Activated CD4-positive, alpha-beta T cell treated with anti-CD3 and anti-CD28 coated beads, Interleukin-2, amount 50 U/mL, for 48 hours (primary cell): ENCODE measurements around the gene RPL7L1.
"Not testable (repeated sequence)": the region's sequence is repeated elsewhere in the genome, so short reads cannot be mapped to it uniquely, and the experiment has no call there.

ENCODE experiments used
- DNase-seq, 2 experiments: peaks; one replicate each; pipeline ENCODE4 v3.0.0-alpha.2; 2020

Gene RPL7L1

GRCh38 chr6:42879372-42880239, at the start of gene RPL7L1:
Gene RPL7L1, plus strand, starts transcription at chr6:42879616. Its CDS starts 295 bp downstream, at chr6:42879911.
- DNase-seq = peak; percentile 76 to 83

- DNase-seq = no peak
Observed at GRCh38 chr6:42831237-42831636, 48.2 kb upstream of the RPL7L1 start.

- no peak for DNase-seq
Observed at GRCh38 chr6:42834056-42834455, 45.4 kb upstream of the RPL7L1 start.

- DNase-seq = no peak
Observed at GRCh38 chr6:42841844-42842584, 37.4 kb upstream of the RPL7L1 start.

GRCh38 chr6:42845327-42845694, 34.1 kb upstream of the RPL7L1 start:
- no peak for DNase-seq

GRCh38 chr6:42846505-42846904, 32.9 kb upstream of the RPL7L1 start:
- no peak for DNase-seq

GRCh38 chr6:42848700-42849099, 30.7 kb upstream of the RPL7L1 start:
- DNase-seq = no peak

- DNase-seq = no peak
Observed at GRCh38 chr6:42851599-42851998, 27.8 kb upstream of the RPL7L1 start.

GRCh38 chr6:42860036-42860435, 19.4 kb upstream of the RPL7L1 start:
- no peak for DNase-seq

- no peak for DNase-seq
Observed at GRCh38 chr6:42860481-42860880, 18.9 kb upstream of the RPL7L1 start.

- DNase-seq = no peak
Observed at GRCh38 chr6:42864602-42865001, 14.8 kb upstream of the RPL7L1 start.

- DNase-seq = no peak
Observed at GRCh38 chr6:42870145-42870936, 9.1 kb upstream of the RPL7L1 start.

GRCh38 chr6:42871711-42872110, 7.7 kb upstream of the RPL7L1 start:
- DNase-seq = no peak

GRCh38 chr6:42873313-42873712, 6.1 kb upstream of the RPL7L1 start:
- DNase-seq = no peak

GRCh38 chr6:42877695-42878094, 1.7 kb upstream of the RPL7L1 start:
- no peak for DNase-seq

- peak in 1 of 2 experiments; percentile 8 for DNase-seq
Observed at GRCh38 chr6:42880240-42880817, 913 bp downstream of the RPL7L1 start.

- not testable (repeated sequence) for DNase-seq
Observed at GRCh38 chr6:42880871-42881270, 1.5 kb downstream of the RPL7L1 start.

- no peak for DNase-seq
Observed at GRCh38 chr6:42885702-42886101, 6.3 kb downstream of the RPL7L1 start.

- DNase-seq = not testable (repeated sequence)
Observed at GRCh38 chr6:42888201-42888600, 8.8 kb downstream of the RPL7L1 start.

GRCh38 chr6:42889815-42890214, 10.4 kb downstream of the RPL7L1 start:
- peak in 1 of 2 experiments; percentile 14 for DNase-seq

GRCh38 chr6:42890311-42891198, 11.1 kb downstream of the RPL7L1 start:
- DNase-seq = peak; percentile 92 to 95
